ENCODE measurements around the gene PCSK9. TPM values are rescaled to one million over a fixed set of nuclear protein-coding genes. Genes with fewer than 3 reads are reported as not detected.

PCSK9 gene
- total RNA-seq, 2 donors from 2014 or later: not detected

GRCh38 chr1:55050283-55050682 lies 10.9 kb downstream of the PCSK9 start:
- DNase-seq (ENCODE audit: low spot score in 2 of 2) (peak in 1 of 2 donors; percentile 39), ATAC-seq (no peak)
- H3K36me3 Mint-ChIP-seq: no peaks in the 10 kb centered on the region
- no peak overlapping the region for H3K27ac Mint-ChIP-seq
- no peaks in the 10 kb centered on the region for H3K9me3 Mint-ChIP-seq

DNA sequence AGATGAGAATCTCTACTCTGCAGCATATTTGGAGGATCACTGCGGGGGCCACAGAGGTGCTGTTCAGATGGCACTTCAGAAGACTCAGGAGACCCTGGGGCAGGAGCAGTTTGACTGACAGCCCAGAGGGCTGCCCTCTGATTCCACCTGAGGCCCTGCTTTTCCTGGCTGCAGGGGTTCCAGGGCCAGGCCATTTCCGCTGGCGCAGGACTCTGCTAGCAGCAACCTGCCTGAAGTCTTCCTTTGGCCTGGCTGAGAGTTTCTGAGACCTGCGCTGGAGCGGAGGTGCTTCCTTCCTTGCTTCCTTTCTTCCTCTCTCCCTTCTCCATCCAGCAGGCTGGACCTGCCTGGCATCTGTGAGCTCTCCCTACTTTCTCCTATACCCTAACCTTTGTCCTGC lies 11.8 kb downstream of the PCSK9 start:
- H3K27ac Mint-ChIP-seq: no peak overlapping the region
- no peaks in the 10 kb centered on the region for H3K9me3 Mint-ChIP-seq
- DNase-seq (ENCODE audit: low spot score in 2 of 2) (peak in 1 of 2 donors; percentile 42), ATAC-seq (no peak)
- no peaks in the 10 kb centered on the region for H3K36me3 Mint-ChIP-seq

DNA sequence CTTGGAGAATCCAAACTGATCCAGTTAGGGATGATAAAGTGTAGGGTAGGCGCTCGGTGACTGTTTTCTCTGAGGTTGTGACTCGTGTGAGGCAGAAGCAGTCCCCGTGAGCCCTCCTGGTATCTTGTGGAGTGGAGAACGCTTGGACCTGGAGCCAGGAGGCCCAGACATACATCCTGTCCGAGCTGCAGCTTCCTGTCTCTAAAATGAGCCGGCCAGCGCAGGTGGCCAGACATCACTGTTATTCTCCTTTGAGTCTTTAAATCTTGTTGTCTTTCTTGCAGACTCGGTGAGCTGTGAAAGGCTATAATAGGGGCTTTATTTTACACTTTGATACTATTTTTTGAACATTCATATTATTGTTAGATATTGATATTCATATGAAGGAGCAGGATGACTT lies 12.3 kb downstream of the PCSK9 start:
- Mint-ChIP-seq H3K27ac (no peak overlapping the region), H3K36me3 (no peaks in the 10 kb centered on the region), H3K9me3 (no peaks in the 10 kb centered on the region)
- DNase-seq (ENCODE audit: low spot score in 2 of 2) (no peak), ATAC-seq (no peak)

DNA sequence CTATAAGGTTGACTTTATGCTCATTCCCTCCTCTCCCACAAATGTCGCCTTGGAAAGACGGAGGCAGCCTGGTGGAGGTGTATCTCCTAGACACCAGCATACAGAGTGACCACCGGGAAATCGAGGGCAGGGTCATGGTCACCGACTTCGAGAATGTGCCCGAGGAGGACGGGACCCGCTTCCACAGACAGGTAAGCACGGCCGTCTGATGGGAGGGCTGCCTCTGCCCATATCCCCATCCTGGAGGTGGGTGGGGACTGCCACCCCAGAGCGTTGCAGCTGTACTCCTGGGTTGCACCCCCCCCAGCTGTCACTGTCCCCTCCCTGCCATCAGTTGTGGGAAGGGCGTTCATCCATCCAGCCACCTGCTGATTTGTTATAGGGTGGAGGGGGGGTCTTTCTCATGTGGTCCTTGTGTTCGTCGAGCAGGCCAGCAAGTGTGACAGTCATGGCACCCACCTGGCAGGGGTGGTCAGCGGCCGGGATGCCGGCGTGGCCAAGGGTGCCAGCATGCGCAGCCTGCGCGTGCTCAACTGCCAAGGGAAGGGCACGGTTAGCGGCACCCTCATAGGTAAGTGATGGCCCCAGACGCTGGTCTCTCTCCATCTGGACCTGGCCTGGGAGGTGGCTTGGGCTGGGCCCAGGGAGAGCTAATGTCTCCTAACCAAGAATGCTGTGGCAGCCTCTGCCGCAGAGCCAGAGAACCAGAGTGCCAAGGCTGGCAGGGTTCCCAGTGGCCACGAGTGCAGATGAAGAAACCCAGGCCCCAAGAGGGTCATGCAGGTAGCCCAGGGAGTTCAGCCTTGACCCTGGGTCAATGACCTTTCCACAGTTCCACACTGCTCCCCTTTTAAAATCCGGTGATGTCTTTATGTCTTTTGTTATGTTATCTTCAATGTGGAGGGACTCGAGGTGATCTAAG lies 13.1 kb downstream of the PCSK9 start:
- H3K36me3 Mint-ChIP-seq: no peaks in the 10 kb centered on the region
- peak in 1 of 2 donors; percentile 45 for DNase-seq (ENCODE audit: low spot score in 2 of 2)
- no peak overlapping the region for H3K27ac Mint-ChIP-seq
- H3K9me3 Mint-ChIP-seq: no peaks in the 10 kb centered on the region
- no peak for ATAC-seq

DNA sequence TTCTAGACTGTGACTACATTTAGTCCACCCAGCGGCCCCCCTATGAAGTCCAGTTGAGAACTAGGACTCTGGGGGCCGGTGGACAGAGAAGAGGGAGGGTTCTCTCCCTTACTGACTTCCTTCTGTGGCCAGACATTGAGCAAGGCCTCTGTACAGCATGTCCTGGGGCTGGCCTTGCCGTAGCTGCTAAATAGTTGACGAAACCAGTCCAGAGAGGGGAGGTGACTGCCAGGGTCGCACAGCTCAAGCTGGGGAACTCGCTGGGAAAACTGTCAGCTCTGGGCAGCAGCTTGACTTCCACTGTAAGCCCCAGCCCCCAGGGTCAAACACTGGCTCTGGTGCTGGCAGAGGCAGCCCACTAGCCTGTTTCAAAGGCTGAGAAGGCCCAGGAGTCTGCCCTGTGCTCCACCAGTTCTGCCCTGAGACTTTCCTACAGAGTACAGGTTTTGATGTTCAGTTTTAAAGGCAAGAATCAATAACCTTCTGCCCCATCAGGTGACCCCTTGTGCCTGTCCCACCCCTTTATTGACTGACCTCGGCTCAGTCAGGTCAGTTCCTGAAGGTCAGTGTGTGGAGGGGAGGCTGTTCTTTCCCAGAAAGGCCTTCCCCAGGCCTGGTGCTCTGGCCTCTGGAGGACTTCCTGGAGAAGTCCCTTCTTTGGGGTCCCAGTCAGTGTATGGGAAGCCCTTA lies 14.1 kb downstream of the PCSK9 start:
- no peaks in the 10 kb centered on the region for H3K36me3 Mint-ChIP-seq
- no peak overlapping the region for H3K27ac Mint-ChIP-seq
- ATAC-seq: no peak
- DNase-seq (ENCODE audit: low spot score in 2 of 2): peak in 1 of 2 donors; percentile 42
- no peaks in the 10 kb centered on the region for H3K9me3 Mint-ChIP-seq

DNA sequence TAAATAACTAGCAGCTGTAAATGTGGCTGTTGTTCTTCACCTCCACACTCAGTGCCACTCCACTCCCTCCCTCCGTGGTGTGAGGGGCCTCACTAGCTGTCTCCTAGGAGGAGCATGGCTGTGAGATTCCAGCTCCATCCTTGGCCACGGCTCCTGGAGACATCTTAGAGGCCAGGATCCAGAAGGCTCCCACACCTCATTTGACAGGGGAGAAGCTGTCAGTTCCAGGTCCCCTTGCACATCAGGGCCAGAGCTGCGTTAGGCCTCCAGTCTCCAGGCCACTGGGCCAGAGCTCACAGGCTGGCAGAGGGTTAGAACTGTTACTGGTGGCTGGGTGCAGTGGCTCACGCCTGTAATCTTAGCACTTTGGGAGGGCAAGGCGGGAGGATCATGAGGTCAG lies 15.0 kb downstream of the PCSK9 start:
- no peak overlapping the region for H3K27ac Mint-ChIP-seq
- no peak for ATAC-seq
- peak in 1 of 2 donors; percentile 25 for DNase-seq (ENCODE audit: low spot score in 2 of 2)
- H3K9me3 Mint-ChIP-seq: no peaks in the 10 kb centered on the region
- no peaks in the 10 kb centered on the region for H3K36me3 Mint-ChIP-seq

DNA sequence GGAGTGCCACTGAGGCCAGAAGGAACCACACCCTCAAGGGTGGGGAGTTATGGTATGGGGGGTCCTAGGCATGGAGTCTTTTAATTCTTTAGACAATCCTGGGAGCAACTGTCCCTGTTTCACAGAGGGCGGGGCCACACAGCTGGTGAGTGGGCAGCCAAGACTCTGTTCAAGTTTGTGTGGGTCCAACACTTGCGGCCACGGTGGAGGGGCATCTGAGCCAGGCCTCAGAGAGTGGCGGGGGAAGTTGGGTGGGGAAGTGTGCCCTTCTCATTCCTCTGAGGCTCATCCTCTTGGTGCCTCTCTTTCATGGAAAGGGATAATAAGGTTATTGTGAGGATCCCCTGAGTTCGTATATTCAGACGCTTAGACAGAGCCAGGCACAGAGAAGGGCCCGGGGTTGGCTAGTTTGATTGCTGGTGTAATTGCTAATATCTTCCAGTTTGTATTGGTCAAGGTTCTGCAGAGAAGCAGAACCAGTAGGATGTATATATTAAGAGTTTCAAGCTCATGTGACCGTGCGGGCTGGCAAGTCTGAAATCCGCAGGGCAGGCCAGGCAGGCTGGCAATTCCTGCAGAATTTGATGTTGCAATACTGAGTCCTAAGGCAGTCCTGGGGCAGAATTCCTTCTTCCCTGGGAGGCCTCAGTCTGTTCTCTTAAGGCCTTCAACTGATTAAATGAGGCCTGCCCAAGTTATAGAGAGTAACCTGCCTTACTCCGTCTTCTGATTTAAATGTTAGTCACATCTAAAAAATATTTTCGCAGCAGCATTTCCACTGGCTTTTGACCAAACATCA lies 15.9 kb downstream of the PCSK9 start:
- H3K36me3 Mint-ChIP-seq: no peaks in the 10 kb centered on the region
- H3K9me3 Mint-ChIP-seq: no peaks in the 10 kb centered on the region
- H3K27ac Mint-ChIP-seq: no peak overlapping the region
- DNase-seq (ENCODE audit: low spot score in 2 of 2) (peak in 1 of 2 donors; percentile 40), ATAC-seq (no peak)

GRCh38 chr1:55055951-55056631 lies 16.7 kb downstream of the PCSK9 start:
- peak in 1 of 2 donors; percentile 28 for DNase-seq (ENCODE audit: low spot score in 2 of 2)
- no peak overlapping the region for H3K27ac Mint-ChIP-seq
- no peak for ATAC-seq
- no peaks in the 10 kb centered on the region for H3K36me3 Mint-ChIP-seq
- H3K9me3 Mint-ChIP-seq: no peaks in the 10 kb centered on the region

DNA sequence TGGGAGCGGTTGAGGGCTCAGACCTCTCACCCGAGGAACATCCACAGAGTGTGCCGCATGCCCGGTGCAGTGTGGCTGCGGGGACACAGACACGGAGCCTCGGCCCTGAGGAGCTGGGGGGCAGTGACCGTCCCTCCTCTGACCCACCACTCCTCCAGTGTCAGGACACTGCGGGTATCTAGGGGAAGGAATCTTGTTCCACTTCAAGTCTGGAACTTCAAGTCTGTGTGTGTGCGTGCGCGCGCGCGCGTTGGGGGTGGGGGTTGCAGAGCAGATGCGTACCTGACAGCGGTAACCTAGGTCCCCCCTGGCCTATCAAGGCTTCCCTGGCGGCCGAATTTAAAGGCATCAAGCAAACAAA lies 17.3 kb downstream of the PCSK9 start:
- no peak for ATAC-seq
- peak in 1 of 2 donors; percentile 42 for DNase-seq (ENCODE audit: low spot score in 2 of 2)

GRCh38 chr1:55057270-55057955 lies 18.1 kb downstream of the PCSK9 start:
- no peaks in the 10 kb centered on the region for H3K9me3 Mint-ChIP-seq
- peak overlapping the region in 1 of 2 donors; percentile 45 for H3K27ac Mint-ChIP-seq
- DNase-seq (ENCODE audit: low spot score in 2 of 2): peak in 1 of 2 donors; percentile 47
- no peaks in the 10 kb centered on the region for H3K36me3 Mint-ChIP-seq
- ATAC-seq: no peak

More for the DNA sequence above, 17.3 kb downstream of the PCSK9 start:
- Mint-ChIP-seq H3K36me3 (no peaks in the 10 kb centered on the region), H3K9me3 (no peaks in the 10 kb centered on the region), H3K27ac (no peak overlapping the region)

GRCh38 chr1:55057956-55058298 lies 18.6 kb downstream of the PCSK9 start:
- ATAC-seq: no peak
- Mint-ChIP-seq H3K36me3 (no peaks in the 10 kb centered on the region), H3K9me3 (no peaks in the 10 kb centered on the region), H3K27ac (no peak overlapping the region)
- peak in 1 of 2 donors; percentile 49 for DNase-seq (ENCODE audit: low spot score in 2 of 2)

DNA sequence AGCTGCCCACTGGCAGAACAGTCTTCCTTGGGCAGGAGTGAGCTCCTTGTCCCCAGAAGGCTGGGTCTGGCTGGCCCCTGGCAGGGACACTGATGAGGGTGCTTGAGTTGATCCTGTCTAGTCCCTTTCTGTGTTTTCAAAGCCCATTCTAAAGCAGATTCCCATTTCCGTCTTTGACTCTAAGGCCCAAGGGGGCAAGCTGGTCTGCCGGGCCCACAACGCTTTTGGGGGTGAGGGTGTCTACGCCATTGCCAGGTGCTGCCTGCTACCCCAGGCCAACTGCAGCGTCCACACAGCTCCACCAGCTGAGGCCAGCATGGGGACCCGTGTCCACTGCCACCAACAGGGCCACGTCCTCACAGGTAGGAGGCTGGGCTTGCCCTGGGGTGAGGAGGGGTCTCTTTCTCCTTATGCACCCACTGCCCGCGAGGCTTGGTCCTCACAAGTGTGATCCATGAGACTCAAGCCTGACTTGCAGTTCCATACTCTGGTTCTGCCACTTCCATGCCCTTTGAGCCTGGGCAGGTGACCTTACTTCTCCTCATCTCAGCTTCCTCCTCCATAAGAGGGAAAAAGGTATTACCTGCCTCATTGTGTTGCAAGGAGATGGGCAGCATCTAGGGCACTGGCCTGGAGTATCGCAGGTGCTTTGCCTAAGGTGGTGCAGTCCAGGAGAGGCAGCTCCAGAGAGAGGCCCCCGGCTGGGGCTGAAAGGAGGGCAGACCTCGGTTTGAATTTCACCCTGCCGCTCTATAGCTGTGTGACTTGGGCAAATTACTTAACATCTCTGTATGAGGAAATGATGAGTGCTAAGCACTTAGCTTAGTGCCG lies 20.2 kb downstream of the PCSK9 start:
- Mint-ChIP-seq H3K9me3 (no peaks in the 10 kb centered on the region), H3K27ac (peak overlapping the region; percentile 57 to 61), H3K36me3 (no peaks in the 10 kb centered on the region)
- DNase-seq (ENCODE audit: low spot score in 2 of 2) (peak in 1 of 2 donors; percentile 39), ATAC-seq (no peak)

DNA sequence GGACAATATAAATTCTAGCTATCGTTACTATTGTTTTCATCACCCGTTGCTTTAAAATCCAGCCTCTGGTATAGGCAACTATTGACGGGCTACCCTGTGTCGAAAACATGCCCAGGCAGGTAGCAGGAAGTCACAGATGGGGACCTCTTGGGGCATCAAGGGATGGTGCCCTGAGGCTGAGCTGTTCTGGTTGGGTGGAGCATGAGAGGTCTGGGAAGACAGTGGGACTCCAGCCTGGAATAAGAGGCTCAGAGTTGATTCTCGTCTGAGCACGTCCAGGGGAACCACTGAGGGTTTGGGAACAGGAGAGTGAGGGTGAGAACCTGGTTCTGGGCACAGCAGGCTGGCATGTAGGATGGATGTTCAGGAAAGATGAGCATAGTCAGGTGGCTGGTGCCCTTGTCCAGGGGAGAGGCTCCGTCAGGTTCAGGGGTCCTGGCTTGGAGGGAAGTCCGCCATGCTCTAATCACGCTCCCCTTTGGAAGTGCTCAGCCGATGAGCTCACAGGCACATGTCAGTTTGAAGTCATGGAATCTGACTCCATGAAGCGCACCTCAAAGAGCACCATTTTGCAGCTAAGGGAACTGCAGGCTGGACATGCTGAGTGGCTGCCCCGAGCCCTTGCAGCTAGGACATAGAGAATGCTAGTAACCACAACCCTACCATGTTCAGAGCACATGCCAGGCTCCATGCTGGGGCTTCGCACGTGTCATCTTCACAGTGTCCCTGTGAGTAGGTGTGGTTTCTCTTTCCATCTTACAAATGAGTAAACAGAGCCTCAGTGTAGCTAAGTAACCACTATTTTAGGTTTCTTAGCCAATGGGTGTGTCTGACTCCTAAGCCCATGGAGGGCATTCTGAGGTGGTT lies 21.0 kb downstream of the PCSK9 start:
- DNase-seq (ENCODE audit: low spot score in 2 of 2) (peak; percentile 26 to 39), ATAC-seq (peak; percentile 80 to 85)
- Mint-ChIP-seq H3K9me3 (no peaks in the 10 kb centered on the region), H3K36me3 (no peaks in the 10 kb centered on the region), H3K27ac (peak overlapping the region; percentile 57 to 61)

DNA sequence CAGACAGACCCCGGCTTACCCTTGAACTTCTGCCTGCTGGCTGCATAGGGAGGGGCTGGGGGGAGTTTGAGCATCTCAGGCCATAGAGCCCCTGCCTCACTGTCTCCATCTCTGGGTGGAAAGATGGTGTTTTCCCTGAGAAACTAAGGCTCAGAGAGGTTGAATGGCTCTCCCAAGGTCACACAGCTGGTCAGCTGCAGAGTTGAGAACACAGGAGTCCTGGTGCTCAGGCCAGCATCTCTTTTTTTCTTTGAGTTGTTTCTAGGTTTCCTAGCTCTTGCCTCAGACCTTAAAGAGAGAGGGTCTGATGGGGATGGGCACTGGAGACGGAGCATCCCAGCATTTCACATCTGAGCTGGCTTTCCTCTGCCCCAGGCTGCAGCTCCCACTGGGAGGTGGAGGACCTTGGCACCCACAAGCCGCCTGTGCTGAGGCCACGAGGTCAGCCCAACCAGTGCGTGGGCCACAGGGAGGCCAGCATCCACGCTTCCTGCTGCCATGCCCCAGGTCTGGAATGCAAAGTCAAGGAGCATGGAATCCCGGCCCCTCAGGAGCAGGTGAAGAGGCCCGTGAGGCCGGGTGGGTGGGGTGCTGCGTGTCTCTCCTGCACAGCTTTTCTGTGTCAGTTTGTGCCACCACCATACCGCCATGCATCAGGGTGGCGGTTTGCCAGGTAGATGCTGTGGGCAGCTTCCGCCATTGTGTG lies 21.8 kb downstream of the PCSK9 start:
- DNase-seq (ENCODE audit: low spot score in 2 of 2): peak in 1 of 2 donors; percentile 26
- peak overlapping the region in 1 of 2 donors; percentile 29 for H3K27ac Mint-ChIP-seq
- no peak for ATAC-seq
- H3K36me3 Mint-ChIP-seq: no peaks in the 10 kb centered on the region
- no peaks in the 10 kb centered on the region for H3K9me3 Mint-ChIP-seq

All from activated naive CD4-positive, alpha-beta T cell treated with anti-CD3 and anti-CD28 coated beads, Interleukin-2, amount 50 U/mL, for 72 hours (primary cell).